Activated naive CD4-positive, alpha-beta T cell treated with anti-CD3 and anti-CD28 coated beads for 36 hours (primary cell): Measurements from ENCODE around the gene INTS14. TPM values are rescaled to one million over a fixed set of nuclear protein-coding genes. Genes with fewer than 3 reads are reported as not detected.
"Not testable (repeated sequence)": the region's sequence is repeated elsewhere in the genome, so short reads cannot be mapped to it uniquely, and the experiment has no call there.

Experiments used
- CTCF ChIA-PET: fragments of 350-600 bp; sonication (Branson Sonifier 250); formaldehyde crosslinking; loops from one replicate; lab custom pipeline; 2021; ENCODE audit warnings: antibody characterized with exemption; lab: Charles Lee
- DNase-seq: peaks from one replicate; pipeline ENCODE4 v3.0.0-alpha.2; 2020
- H3K27ac Mint-ChIP-seq: one replicate; pipeline ENCODE4 v1.8.0; 2021; ENCODE audit warnings: mild to moderate bottlenecking, mixed read lengths
- H3K27me3 Mint-ChIP-seq: one replicate; pipeline ENCODE4 v1.8.0; 2021; ENCODE audit warnings: low read depth, mixed read lengths
- H3K36me3 Mint-ChIP-seq: one replicate; pipeline ENCODE4 v1.8.0; 2021; ENCODE audit warnings: low read depth, mixed read lengths
- H3K4me1 Mint-ChIP-seq: one replicate; pipeline ENCODE4 v1.8.0; 2021; ENCODE audit warnings: low read depth, mixed read lengths
- H3K4me3 Mint-ChIP-seq: one replicate; pipeline ENCODE4 v1.8.0; 2021; ENCODE audit warnings: mild to moderate bottlenecking, moderate library complexity, mixed read lengths
- H3K9me3 Mint-ChIP-seq: one replicate; pipeline ENCODE4 v1.8.0; 2021; ENCODE audit warnings: mixed read lengths
- intact Hi-C: fragments of 100-400 bp; cut with micrococcal nuclease; formaldehyde crosslinking; loops from one replicate; pipeline ENCODE4 v1.15.1; 2023
- total RNA-seq, 2 experiments: library from RNA; stranded (reverse); gene quantifications; one replicate each; pipeline ENCODE4 v1.2.3, GENCODE V29; 2021

The INTS14 gene
- total RNA-seq, 2 experiments from 2014 or later, result 41.2 to 43.4 TPM

DNA sequence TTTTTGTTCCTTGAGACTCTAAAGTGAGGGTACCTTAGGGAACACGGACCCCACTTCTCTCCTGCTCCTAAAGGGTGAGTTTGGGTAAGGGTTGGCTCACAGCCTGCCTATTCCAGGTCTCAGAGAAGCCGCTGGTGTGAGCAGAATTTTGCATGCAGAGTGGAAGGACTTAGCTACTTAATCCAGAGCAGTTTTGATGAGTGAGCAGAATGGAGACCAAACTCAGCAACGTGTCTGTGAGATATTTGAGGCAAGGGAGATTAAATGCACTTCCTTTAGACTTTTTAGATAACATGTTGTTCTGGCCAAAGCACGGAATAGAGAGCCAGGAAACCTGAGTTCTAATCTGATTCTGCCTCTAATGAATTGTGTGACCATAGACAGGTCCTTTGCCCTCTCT, 15.9 kb upstream of the INTS14 start:
- no peak for DNase-seq
- no peaks in the 10 kb centered on the region for H3K27me3 Mint-ChIP-seq
- peaks cover 3% of the 10 kb centered on the region for H3K36me3 Mint-ChIP-seq
- CTCF ChIA-PET, result no interaction called here
- H3K4me3 Mint-ChIP-seq, result no peak overlapping the region
- no peak overlapping the region for H3K27ac Mint-ChIP-seq
- H3K4me1 Mint-ChIP-seq, result peaks cover 3% of the 10 kb centered on the region
- no peaks in the 10 kb centered on the region for H3K9me3 Mint-ChIP-seq
- intact Hi-C loops, result no loop called here

DNA sequence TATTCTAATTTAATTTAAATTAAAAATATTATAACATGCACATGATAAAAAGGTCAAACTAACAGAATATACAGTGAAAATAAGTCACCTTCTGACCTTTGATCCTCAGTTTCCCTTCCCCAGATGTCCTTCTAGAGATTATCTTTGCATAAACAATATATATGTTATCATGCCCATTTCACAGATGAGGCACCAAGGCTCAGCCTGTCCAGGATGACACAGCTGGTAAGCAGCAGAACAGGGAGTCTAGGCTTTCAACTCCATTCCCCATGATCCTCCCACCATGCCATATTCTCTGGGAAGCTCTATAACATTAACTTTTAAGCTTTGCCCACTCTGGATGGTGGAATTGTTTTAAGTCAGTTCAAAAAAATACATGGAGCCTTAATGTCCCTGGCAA, 12.2 kb upstream of the INTS14 start:
- intact Hi-C loops, result no loop called here
- H3K9me3 Mint-ChIP-seq, result no peaks in the 10 kb centered on the region
- H3K27me3 Mint-ChIP-seq, result no peaks in the 10 kb centered on the region
- peaks cover 3% of the 10 kb centered on the region for H3K36me3 Mint-ChIP-seq
- H3K4me3 Mint-ChIP-seq, result no peak overlapping the region
- H3K4me1 Mint-ChIP-seq, result no peaks in the 10 kb centered on the region
- CTCF ChIA-PET, result no interaction called here
- no peak for DNase-seq
- no peak overlapping the region for H3K27ac Mint-ChIP-seq

DNA sequence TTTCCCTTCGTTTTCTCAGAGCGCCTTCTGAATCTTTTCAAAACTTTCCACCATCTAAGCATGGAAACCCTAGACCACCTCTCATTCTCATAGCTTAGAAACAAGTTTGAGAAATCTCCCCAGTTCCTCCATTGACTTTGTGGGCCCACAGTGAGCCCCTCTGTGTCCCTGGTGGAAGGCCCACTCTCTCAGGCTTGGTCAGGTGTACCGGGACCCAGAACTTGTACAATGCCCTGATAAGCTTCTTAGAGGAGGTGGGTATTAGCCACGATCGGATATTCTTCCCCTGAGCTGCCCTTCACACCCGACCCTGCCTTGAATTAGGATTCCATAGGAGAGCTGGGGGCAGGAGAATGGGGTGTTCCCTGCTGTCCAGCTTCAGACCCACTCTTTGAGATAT, 10.7 kb upstream of the INTS14 start, which contains the start of gene SLC24A1:
Gene SLC24A1, plus strand, starts transcription at position 301 of the 400 bp plus-strand sequence. CDS start 2,143 bp downstream, outside the sequence.
- CTCF ChIA-PET, result interaction anchor here (0.8 kb wide), 2 partner anchors 10 to 16 kb away, joined by 3 to 4 read pairs; no protein-coding TSS in a partner anchor
- no peak within 1 kb of the TSS for H3K27ac Mint-ChIP-seq
- no peak within 1 kb of the TSS for H3K4me3 Mint-ChIP-seq
- H3K27me3 Mint-ChIP-seq, result no peaks in the 10 kb centered on the region
- H3K9me3 Mint-ChIP-seq, result no peaks in the 10 kb centered on the region
- no peak for DNase-seq
- peaks cover 2% of the 10 kb centered on the region for H3K36me3 Mint-ChIP-seq
- intact Hi-C loops, result no loop called here
- no peaks in the 10 kb centered on the region for H3K4me1 Mint-ChIP-seq

DNA sequence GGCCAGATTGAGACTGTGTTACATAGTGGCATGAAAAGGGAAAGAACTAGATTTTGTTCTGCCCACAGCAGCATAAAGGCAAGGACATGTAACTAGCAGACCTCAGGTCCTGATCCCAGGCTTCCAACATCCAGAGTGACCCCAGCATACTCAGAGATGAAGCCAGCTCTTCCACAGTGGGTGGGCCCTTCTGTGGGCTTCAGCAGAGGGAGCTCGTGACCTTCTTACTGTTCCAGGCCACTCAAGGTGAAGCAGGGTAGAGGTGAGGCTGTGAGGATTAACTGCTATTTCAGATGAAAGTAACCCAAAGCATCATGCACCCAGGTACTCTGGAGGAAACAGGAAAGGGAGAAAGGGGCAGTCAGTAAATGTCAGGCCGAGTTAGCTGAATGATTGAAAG, 9.9 kb upstream of the INTS14 start:
- H3K27ac Mint-ChIP-seq, result no peak overlapping the region

DNA sequence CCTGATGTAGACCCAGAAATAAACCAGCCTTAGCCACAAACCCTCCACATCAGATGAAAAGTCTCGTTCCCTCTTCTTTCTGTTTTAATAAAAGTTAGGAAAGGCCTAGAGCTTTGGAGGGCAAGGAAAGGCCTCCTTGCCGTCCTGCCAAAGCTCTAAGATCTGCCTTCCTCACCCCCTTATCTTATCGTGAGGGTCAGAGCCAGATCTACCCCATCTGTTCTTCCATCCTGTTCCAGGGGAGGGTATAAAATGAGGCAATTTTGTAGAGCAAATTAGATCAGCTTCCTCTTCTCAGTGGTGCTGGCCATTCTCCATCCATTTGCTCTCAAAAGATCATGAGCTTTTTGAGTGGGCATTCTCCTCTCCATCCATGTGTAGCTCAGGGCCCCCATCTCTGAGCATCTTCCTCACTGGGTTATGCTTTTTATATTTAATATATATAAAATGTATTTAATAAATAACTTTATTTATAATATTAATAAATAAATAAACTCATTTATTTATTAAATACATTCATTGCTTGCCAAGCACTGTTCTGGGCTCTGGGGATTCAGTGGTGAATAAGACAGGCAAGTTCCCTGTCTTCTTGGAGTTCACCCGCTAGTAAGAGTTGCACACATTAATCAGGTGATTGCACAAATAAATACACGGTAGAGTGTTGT, 8.8 kb upstream of the INTS14 start:
- intact Hi-C loops, result loop anchor here (10.0 kb wide), 1 partner anchor 575 kb away; no protein-coding TSS in a partner anchor
- Mint-ChIP-seq H3K9me3 (no peaks in the 10 kb centered on the region), H3K4me1 (no peaks in the 10 kb centered on the region), H3K27ac (no peak overlapping the region), H3K27me3 (no peaks in the 10 kb centered on the region), H3K36me3 (peaks cover 4% of the 10 kb centered on the region), H3K4me3 (no peak overlapping the region)
- CTCF ChIA-PET, result interaction anchor here (0.9 kb wide), 1 partner anchor 18 kb away, joined by 3 read pairs; no protein-coding TSS in a partner anchor
- DNase-seq, result no peak

More for the DNA sequence above, 9.9 kb upstream of the INTS14 start:
- H3K9me3 Mint-ChIP-seq, result no peaks in the 10 kb centered on the region
- no peak for DNase-seq
- H3K27me3 Mint-ChIP-seq, result no peaks in the 10 kb centered on the region
- no peak overlapping the region for H3K4me3 Mint-ChIP-seq
- intact Hi-C loops, result no loop called here
- H3K4me1 Mint-ChIP-seq, result no peaks in the 10 kb centered on the region
- CTCF ChIA-PET, result no interaction called here
- H3K36me3 Mint-ChIP-seq, result peaks cover 4% of the 10 kb centered on the region

DNA sequence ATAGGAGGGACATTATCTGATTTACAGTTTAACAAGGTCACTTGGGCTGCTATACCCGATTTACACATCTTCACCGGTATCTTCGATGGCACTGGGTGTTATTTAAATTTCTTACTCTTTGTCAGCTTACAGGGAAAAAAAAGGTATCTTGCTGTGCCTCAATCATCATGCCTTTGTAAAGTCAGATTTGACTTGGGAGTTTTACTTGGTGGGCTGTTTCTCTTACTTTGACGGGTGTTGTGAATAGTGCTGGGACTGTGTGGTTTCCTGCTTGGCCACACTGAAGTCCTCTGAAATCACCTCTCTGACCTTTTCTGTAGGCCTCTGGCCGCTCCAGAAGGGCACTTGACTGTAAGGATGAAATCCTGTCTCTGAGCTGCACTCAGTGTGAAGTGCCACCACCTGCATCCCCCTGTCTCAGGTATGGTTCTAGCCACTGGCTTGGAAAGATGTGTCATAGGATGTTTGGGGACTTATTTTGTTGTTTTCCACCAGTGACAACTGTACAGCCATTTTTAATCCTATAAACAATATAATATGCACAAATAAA, 7.7 kb upstream of the INTS14 start:
- Mint-ChIP-seq H3K27ac (no peak overlapping the region), H3K36me3 (peaks cover 2% of the 10 kb centered on the region), H3K9me3 (no peaks in the 10 kb centered on the region), H3K4me3 (no peak overlapping the region), H3K27me3 (no peaks in the 10 kb centered on the region), H3K4me1 (no peaks in the 10 kb centered on the region)
- CTCF ChIA-PET, result interaction anchor here (0.6 kb wide), 1 partner anchor 632 kb away, joined by 3 read pairs; no protein-coding TSS in a partner anchor
- intact Hi-C loops, result loop anchor here (10.0 kb wide), 1 partner anchor 576 kb away; no protein-coding TSS in a partner anchor
- no peak for DNase-seq

DNA sequence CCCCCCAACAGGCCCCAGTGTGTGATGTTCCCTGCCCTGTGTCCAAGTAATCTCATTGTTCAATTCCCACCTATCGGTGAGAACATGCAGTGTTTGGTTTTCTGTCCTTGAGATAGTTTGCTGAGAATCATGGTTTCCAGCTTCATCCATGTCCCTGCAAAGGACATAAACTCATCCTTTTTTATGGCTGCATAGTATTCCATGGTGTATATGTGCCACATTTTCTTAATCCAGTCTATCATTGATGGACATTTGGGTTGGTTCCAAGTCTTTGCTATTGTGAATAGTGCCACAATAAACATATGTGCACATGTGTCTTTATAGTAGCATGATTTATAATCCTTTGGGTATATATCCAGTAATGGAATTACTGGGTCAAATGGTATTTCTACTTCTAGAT, 5.0 kb upstream of the INTS14 start:
- H3K9me3 Mint-ChIP-seq, DNase-seq, H3K36me3 Mint-ChIP-seq, H3K27ac Mint-ChIP-seq, CTCF ChIA-PET, H3K27me3 Mint-ChIP-seq, H3K4me3 Mint-ChIP-seq: not testable (repeated sequence)
- intact Hi-C loops, result loop anchor here (10.0 kb wide), 1 partner anchor 579 kb away; no protein-coding TSS in a partner anchor
- peaks cover 21% of the 10 kb centered on the region for H3K4me1 Mint-ChIP-seq

DNA sequence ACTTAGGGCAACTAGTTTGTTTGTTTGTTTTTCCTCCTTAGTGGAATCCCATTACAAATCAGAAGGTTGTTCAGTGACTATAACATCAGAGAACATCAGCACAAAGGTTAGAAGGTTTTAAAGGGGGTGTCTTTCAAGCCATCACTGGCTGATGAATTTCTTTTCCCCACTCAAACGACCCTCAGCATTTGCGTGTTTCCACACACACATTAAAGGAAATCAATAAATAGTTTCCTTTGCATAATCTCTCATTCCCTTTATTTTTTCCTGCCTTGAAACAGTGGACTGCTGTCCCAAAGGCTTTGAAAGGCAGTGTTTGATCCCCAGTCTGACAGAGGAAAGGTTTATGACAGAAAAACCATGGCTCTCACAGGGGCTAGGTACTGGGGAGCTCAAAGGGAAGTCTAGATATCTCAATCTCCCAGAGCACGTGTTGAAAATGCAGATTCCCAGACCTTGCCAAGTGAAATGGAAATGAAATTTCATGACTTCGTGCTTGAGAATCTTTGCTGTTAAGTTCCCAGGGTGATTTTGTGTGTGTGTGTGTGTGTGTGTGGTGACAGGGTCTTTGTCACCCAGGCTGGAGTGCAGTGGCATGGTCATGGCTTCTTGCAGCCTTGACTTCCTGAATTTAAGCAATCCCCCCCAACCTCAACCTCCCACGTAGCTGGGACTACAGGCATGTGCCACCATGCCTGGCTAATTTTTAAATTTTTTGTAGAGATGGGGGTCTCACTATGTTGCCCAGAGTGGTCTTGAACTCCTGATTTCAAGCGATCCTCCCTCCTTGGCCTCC, 2.2 kb upstream of the INTS14 start:
- intact Hi-C loops, result loop anchor here (10.0 kb wide), 1 partner anchor 582 kb away; no protein-coding TSS in a partner anchor
- no peak overlapping the region for H3K4me3 Mint-ChIP-seq

DNA sequence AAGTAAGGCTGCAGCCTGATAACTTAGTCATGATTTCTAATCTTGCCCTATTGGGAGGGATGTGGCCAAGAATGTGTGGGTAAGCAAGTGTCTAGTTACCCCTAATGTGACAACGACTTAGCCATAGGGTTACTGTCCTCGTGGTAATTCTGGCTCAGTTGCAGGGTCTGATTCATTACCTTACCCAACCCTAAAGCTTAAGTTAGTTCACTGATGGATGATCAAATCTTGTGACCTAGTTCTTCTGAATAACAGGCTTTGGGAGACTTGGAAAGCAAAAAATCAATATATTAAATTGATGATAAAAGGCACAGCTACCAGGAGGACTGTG, 1.6 kb upstream of the INTS14 start:
- H3K36me3 Mint-ChIP-seq, result peaks cover 4% of the 10 kb centered on the region
- no peaks in the 10 kb centered on the region for H3K27me3 Mint-ChIP-seq
- H3K4me3 Mint-ChIP-seq, result peak overlapping the region; percentile 15
- H3K9me3 Mint-ChIP-seq, result no peaks in the 10 kb centered on the region
- no peak for DNase-seq
- peak overlapping the region; percentile 96 for H3K27ac Mint-ChIP-seq
- intact Hi-C loops, result loop anchor here (10.0 kb wide), 1 partner anchor 582 kb away; no protein-coding TSS in a partner anchor
- CTCF ChIA-PET, result interaction anchor here (0.5 to 1.0 kb wide), 3 partner anchors 9 to 432 kb away, joined by 3 read pairs; partner anchors contain the start of gene SLC24A1
- peaks cover 40% of the 10 kb centered on the region for H3K4me1 Mint-ChIP-seq

More for the DNA sequence above, 2.2 kb upstream of the INTS14 start:
- H3K27ac Mint-ChIP-seq, result no peak overlapping the region
- CTCF ChIA-PET, result interaction anchor here (0.5 to 0.6 kb wide), 2 partner anchors 50 to 432 kb away, joined by 3 read pairs; no protein-coding TSS in a partner anchor
- H3K9me3 Mint-ChIP-seq, result no peaks in the 10 kb centered on the region
- no peaks in the 10 kb centered on the region for H3K27me3 Mint-ChIP-seq
- peaks cover 34% of the 10 kb centered on the region for H3K4me1 Mint-ChIP-seq
- H3K36me3 Mint-ChIP-seq, result peaks cover 4% of the 10 kb centered on the region
- DNase-seq, result no peak

DNA sequence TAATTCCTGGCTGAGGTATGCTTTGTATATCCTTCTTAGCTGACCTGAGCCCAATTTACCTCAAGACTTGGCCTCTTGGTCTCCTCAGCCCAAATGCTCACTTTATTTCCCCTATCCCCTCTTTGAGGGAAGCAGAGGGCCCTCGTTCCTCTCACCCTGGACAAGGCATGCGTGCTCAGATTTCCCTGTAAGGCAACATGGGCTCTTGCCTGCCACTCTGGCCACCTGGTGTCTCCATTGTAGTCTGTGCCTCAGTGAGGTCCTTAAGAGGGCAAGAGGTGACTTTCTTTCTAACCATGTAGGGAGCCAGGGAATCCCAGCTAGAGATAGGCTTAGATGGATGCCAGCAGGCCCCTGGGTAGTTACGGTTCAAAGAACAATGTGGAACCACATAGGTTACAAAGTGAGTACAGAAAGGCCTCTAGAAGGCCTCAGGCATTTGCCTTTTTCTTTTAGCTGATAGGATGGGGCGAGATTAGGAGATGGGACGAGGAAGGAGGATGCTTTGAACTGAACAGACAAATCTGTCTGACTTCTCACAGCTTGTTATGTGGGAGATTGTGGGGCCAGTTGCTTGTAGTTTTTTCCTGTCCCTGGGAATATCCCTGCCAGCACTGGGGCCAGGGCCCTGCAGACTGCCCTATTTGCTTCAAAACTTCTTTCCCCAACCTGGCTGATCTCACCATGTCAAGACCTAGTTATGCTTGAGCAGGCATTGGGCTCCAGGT, 1.1 kb upstream of the INTS14 start:
- no peak for DNase-seq
- H3K4me3 Mint-ChIP-seq, result peak overlapping the region; percentile 98
- CTCF ChIA-PET, result interaction anchor here (0.5 to 1.4 kb wide), 4 partner anchors 10 to 431 kb away, joined by 3 read pairs; partner anchors contain the start of gene SLC24A1
- no peaks in the 10 kb centered on the region for H3K27me3 Mint-ChIP-seq
- intact Hi-C loops, result loop anchor here (1.0 to 10.0 kb wide), 6 partner anchors 81 to 583 kb away; partner anchors contain the start of genes DPP8, HACD3 and RAB11A
- peaks cover 43% of the 10 kb centered on the region for H3K4me1 Mint-ChIP-seq
- H3K9me3 Mint-ChIP-seq, result no peaks in the 10 kb centered on the region
- peak overlapping the region; percentile 96 for H3K27ac Mint-ChIP-seq
- H3K36me3 Mint-ChIP-seq, result peaks cover 4% of the 10 kb centered on the region

DNA sequence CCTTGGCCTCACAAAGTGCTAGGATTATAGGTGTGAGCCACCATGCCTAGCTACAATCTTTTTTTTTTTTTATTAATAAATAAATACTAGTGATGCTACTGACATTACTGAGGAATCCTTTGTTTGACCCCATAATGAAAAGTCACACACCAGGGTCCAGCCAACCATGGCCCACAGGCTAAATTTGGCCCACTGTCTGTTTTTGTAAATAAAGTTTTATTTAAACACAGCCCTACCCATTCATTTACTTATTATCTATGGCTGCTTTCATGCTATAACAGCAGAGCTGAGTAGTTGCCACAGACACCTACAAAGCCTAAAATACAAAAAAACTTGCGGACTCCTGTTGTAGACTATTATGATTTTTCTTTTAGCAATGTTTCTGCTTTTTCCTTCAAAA, 7.4 kb downstream of the INTS14 start:
- Mint-ChIP-seq H3K4me3 (no peak overlapping the region), H3K9me3 (no peaks in the 10 kb centered on the region), H3K4me1 (peaks cover 13% of the 10 kb centered on the region), H3K27ac (no peak overlapping the region), H3K36me3 (peaks cover 8% of the 10 kb centered on the region), H3K27me3 (no peaks in the 10 kb centered on the region)
- intact Hi-C loops, result no loop called here
- CTCF ChIA-PET, result no interaction called here
- DNase-seq, result no peak
